Fibroblast of lung (primary cell): ENCODE results near the gene RNF20. TPM values are rescaled to one million over a fixed set of nuclear protein-coding genes. Genes with fewer than 3 reads are reported as not detected.
A peak's percentile ranks its signal among the peaks of the same experiment; 100 is the strongest.

ENCODE experiments used
- DNase-seq, 2 donors: peaks; one replicate each; pipeline versions ENCODE4 v3.0.0 to v3.0.0-alpha.2; 2010; ENCODE audit warnings: low read depth in 2 of 2
- H2AFZ ChIP-seq: 2 replicates; pipeline ENCODE4 v1.5.1; 2012; ENCODE audit warnings: low read length, control low read depth, inconsistent platforms
- H3K27ac ChIP-seq: 2 replicates; pipeline ENCODE4 v1.5.1; 2011; ENCODE audit warnings: low read length, control low read depth; ENCODE audit not compliant: insufficient read depth
- H3K27me3 ChIP-seq: 2 replicates; pipeline ENCODE4 v1.5.1; 2011; ENCODE audit warnings: mild to moderate bottlenecking, low read length; ENCODE audit not compliant: control insufficient read depth, insufficient read depth
- H3K36me3 ChIP-seq: 2 replicates; pipeline ENCODE4 v1.5.1; 2011; ENCODE audit warnings: low read length; ENCODE audit not compliant: control insufficient read depth, insufficient read depth
- H3K4me1 ChIP-seq: 2 replicates; pipeline ENCODE4 v1.5.1; 2011; ENCODE audit warnings: low read length; ENCODE audit not compliant: control insufficient read depth, insufficient read depth; ENCODE audit errors: extremely low read depth
- H3K4me2 ChIP-seq: 2 replicates; pipeline ENCODE4 v1.5.1; 2011; ENCODE audit warnings: low read length, control low read depth; ENCODE audit not compliant: insufficient read depth; ENCODE audit errors: extremely low read depth
- H3K4me3 ChIP-seq, 4 experiments: fragments of 200-600 bp in 1 of 4; sonication (generic) in 1 of 4; replicated peaks in 1 of 4; 2 replicates each; pipeline ENCODE4 v1.5.1; 2011 to 2016; ENCODE audit warnings: low read length in 4 of 4, low read depth in 3 of 4, mild to moderate bottlenecking in 3 of 4, control low read depth in 2 of 4, inconsistent platforms in 1 of 4, mixed read lengths in 1 of 4; ENCODE audit not compliant: insufficient read depth in 1 of 4; ENCODE audit errors: control extremely low read depth in 1 of 4
- H3K79me2 ChIP-seq: 2 replicates; pipeline ENCODE4 v1.5.1; 2012; ENCODE audit warnings: mild to moderate bottlenecking, low read length, inconsistent platforms; ENCODE audit not compliant: control insufficient read depth, insufficient read depth
- H3K9ac ChIP-seq: 2 replicates; pipeline ENCODE4 v1.5.1; 2011; ENCODE audit warnings: mild to moderate bottlenecking, low read length, control low read depth; ENCODE audit not compliant: insufficient read depth
- H3K9me3 ChIP-seq: 2 replicates; pipeline ENCODE4 v1.5.1; 2012; ENCODE audit warnings: low read depth, low read length; ENCODE audit not compliant: control insufficient read depth, insufficient read depth
- H4K20me1 ChIP-seq: 2 replicates; pipeline ENCODE4 v1.5.1; 2011; ENCODE audit warnings: low read length; ENCODE audit not compliant: control insufficient read depth, insufficient read depth; ENCODE audit errors: extremely low read depth
- EZH2 ChIP-seq: IDR thresholded peaks from 2 replicates; pipeline ENCODE4 v1.5.1; 2012; ENCODE audit warnings: low read length, control low read depth, mild to moderate bottlenecking; ENCODE audit errors: missing control alignments
- polyA plus RNA-seq, 2 donors: library from polyadenylated mRNA; depleted of rRNA in 1 of 2; stranded (reverse) in 1 of 2; unstranded in 1 of 2; fragments of >200 nt; gene quantifications; 2 replicates each; pipeline ENCODE4 v1.2.1, GENCODE V29; 2011 to 2012; ENCODE audit warnings: missing spikeins in 1 of 2
- total RNA-seq: library from RNA; depleted of rRNA; stranded (reverse); fragments of >200 nt; gene quantifications from 2 replicates; pipeline ENCODE4 v1.2.1, GENCODE V29; 2014
- TF ChIP-seq, protein P1 (sequence below), 2 donors: IDR thresholded peaks in 1 of 2; conservative IDR thresholded peaks in 1 of 2; 1 replicate in 1 of 2; 2 replicates in 1 of 2; pipeline ENCODE4 v1.5.1; 2011 to 2012; ENCODE audit warnings: low read length in 2 of 2, control low read depth in 1 of 2, inconsistent platforms in 1 of 2, low read depth in 1 of 2, mild to moderate bottlenecking in 1 of 2

The RNF20 gene
- total and polyA plus RNA-seq, 2 donors (not counting 1 experiment from before 2014, with no cell fraction given) = 23.0 to 29.6 TPM

DNA sequence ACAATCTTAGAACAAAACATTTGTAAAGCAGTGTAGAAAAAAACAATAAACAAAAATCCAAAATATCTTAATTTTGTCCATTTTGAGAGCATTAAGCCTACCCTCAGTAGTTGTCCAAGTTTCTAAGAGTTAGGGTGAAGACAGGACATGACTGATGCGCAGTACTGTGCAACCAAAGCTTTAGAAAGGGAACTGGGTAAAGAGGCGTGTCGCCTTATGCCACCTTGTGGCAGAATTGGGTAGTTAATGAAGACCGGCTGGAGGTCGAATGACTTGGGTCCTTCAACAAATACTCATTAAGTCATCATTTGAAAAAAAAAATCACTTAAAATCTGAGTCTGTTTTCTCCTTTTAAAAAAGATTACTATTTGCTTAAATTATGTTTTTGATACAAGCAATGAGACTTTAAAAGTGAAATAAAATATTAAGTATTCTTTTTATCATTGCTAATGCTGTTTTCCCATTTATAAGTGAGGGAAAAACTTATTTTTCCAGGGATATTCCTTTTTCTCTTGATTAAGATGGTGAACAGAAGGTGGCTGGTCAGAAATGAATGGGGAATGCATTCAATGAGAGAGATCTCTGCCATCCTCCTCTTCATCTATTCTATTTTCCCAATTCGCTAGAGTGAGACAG lies 3.5 kb upstream of the RNF20 start:
- Histone ChIP-seq H3K27ac (no peak overlapping the region), H4K20me1 (no peaks in the 10 kb centered on the region), H3K27me3 (no peaks in the 10 kb centered on the region), H3K4me3 (no peak overlapping the region), H3K36me3 (no peaks in the 10 kb centered on the region), H3K9me3 (no peaks in the 10 kb centered on the region), H3K4me2 (no peak overlapping the region), H3K79me2 (peaks cover 7% of the 10 kb centered on the region), H3K9ac (no peak overlapping the region), H2AFZ (no peak overlapping the region), H3K4me1 (no peaks in the 10 kb centered on the region)
- TF ChIP-seq, protein P1, sequence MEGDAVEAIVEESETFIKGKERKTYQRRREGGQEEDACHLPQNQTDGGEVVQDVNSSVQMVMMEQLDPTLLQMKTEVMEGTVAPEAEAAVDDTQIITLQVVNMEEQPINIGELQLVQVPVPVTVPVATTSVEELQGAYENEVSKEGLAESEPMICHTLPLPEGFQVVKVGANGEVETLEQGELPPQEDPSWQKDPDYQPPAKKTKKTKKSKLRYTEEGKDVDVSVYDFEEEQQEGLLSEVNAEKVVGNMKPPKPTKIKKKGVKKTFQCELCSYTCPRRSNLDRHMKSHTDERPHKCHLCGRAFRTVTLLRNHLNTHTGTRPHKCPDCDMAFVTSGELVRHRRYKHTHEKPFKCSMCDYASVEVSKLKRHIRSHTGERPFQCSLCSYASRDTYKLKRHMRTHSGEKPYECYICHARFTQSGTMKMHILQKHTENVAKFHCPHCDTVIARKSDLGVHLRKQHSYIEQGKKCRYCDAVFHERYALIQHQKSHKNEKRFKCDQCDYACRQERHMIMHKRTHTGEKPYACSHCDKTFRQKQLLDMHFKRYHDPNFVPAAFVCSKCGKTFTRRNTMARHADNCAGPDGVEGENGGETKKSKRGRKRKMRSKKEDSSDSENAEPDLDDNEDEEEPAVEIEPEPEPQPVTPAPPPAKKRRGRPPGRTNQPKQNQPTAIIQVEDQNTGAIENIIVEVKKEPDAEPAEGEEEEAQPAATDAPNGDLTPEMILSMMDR (conservative IDR thresholded peaks at IDR 0.05 in 1 of 2, IDR thresholded peaks at IDR 0.05 in 1 of 2; ENCODE audit: low read depth in 1 of 2, low read length in 2 of 2) = peak; percentile 81 to 85
- TF ChIP-seq EZH2 = no peak
- DNase-seq = peak; percentile 60 to 82

DNA sequence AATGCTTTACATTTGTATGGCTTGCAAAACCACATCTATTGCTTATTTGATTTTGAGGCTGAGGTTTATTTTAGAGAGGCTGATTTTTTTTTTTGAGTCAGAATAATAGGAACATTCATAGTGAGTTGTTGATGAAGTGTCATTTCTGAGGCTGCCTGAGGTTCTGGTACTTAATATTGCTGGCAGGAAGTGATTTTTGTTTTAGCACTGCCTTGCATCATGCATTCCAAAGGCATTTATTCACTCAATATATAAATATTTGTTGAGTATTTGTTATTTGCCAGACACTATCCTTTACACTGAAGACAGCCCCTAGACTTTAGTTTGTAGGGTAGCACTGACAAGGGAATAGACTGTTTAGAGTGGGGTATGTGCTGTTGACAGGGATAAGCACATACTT lies 2.7 kb downstream of the RNF20 start:
- no peaks in the 10 kb centered on the region for H3K4me1 ChIP-seq
- H3K27me3 ChIP-seq = no peaks in the 10 kb centered on the region
- H3K4me3 ChIP-seq = no peak overlapping the region
- TF ChIP-seq, protein P1 (conservative IDR thresholded peaks at IDR 0.05 in 1 of 2, IDR thresholded peaks at IDR 0.05 in 1 of 2; ENCODE audit: low read depth in 1 of 2, low read length in 2 of 2) = no peak
- TF ChIP-seq EZH2 = no peak
- no peak overlapping the region for H3K4me2 ChIP-seq
- no peak overlapping the region for H3K27ac ChIP-seq
- H3K9me3 ChIP-seq = no peaks in the 10 kb centered on the region
- no peaks in the 10 kb centered on the region for H3K36me3 ChIP-seq
- peaks cover 11% of the 10 kb centered on the region for H3K79me2 ChIP-seq
- peak; percentile 16 to 50 for DNase-seq
- no peaks in the 10 kb centered on the region for H4K20me1 ChIP-seq
- no peak overlapping the region for H3K9ac ChIP-seq
- no peak overlapping the region for H2AFZ ChIP-seq

DNA sequence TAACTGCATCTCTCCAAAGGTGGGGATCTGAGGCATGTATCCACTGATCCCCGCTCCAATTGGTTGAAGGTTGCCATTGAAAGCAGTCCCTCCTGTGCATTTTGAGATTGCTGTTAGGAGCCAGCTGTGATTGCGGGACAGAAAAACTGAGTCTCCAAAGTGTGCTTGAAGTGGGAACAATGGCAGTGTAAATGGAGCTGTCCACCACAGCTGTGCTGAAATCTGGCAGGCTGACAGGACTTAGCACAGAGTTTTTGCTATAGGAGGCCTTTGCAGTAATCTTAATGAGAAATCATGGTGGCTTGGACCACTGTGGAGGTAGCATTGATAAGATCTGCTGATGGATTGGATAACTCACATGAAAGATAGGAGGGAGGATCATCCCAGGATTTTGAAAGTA lies 3.3 kb downstream of the RNF20 start:
- no peaks in the 10 kb centered on the region for H3K9me3 ChIP-seq
- H2AFZ ChIP-seq = no peak overlapping the region
- H3K27me3 ChIP-seq = no peaks in the 10 kb centered on the region
- no peak overlapping the region for H3K27ac ChIP-seq
- peaks cover 11% of the 10 kb centered on the region for H3K79me2 ChIP-seq
- no peak overlapping the region for H3K4me3 ChIP-seq
- no peaks in the 10 kb centered on the region for H3K4me1 ChIP-seq
- H4K20me1 ChIP-seq = no peaks in the 10 kb centered on the region
- TF ChIP-seq EZH2 = no peak
- TF ChIP-seq, protein P1 (conservative IDR thresholded peaks at IDR 0.05 in 1 of 2, IDR thresholded peaks at IDR 0.05 in 1 of 2; ENCODE audit: low read depth in 1 of 2, low read length in 2 of 2) = no peak
- no peaks in the 10 kb centered on the region for H3K36me3 ChIP-seq
- H3K9ac ChIP-seq = no peak overlapping the region
- H3K4me2 ChIP-seq = no peak overlapping the region
- peak; percentile 27 to 56 for DNase-seq
